RWPE2 (cell line): ENCODE data around the gene ST7L.

ENCODE experiments used
- ATAC-seq: fragments of 200-7000 bp; cut with Tn5 transposase; 3 replicates; pipeline ENCODE4 v1.9.1; 2021; ENCODE audit warnings: low read depth
- DNase-seq: peaks from one replicate; pipeline ENCODE4 v3.0.0-alpha.2; 2020; ENCODE audit warnings: low spot score
- H3K27ac ChIP-seq: fragments of 450-650 bp; 2 replicates; pipeline ENCODE4 v1.5.1; 2017; ENCODE audit warnings: mild to moderate bottlenecking; ENCODE audit not compliant: poor library complexity, severe bottlenecking
- H3K27me3 ChIP-seq: fragments of 250-450 bp; sonication (Bioruptor Pico); 2 replicates; pipeline ENCODE4 v1.5.1; 2021; ENCODE audit warnings: mild to moderate bottlenecking, moderate library complexity; ENCODE audit not compliant: insufficient read depth, poor library complexity, severe bottlenecking
- H3K36me3 ChIP-seq: fragments of 250-450 bp; sonication (Bioruptor Pico); 2 replicates; pipeline ENCODE4 v1.5.1; 2020; ENCODE audit warnings: low read depth, mild to moderate bottlenecking, moderate library complexity
- H3K4me1 ChIP-seq: fragments of 250-450 bp; sonication (Bioruptor Pico); 2 replicates; pipeline ENCODE4 v1.5.1; 2021; ENCODE audit warnings: mild to moderate bottlenecking, moderate library complexity; ENCODE audit not compliant: insufficient read depth, poor library complexity, severe bottlenecking
- H3K4me3 ChIP-seq: fragments of 250-450 bp; sonication (Bioruptor Pico); 2 replicates; pipeline ENCODE4 v1.5.1; 2021; ENCODE audit warnings: mild to moderate bottlenecking, moderate library complexity; ENCODE audit not compliant: severe bottlenecking
- H3K9me3 ChIP-seq: fragments of 250-450 bp; sonication (Bioruptor Pico); 2 replicates; pipeline ENCODE4 v1.5.1; 2021; ENCODE audit warnings: mild to moderate bottlenecking, moderate library complexity; ENCODE audit not compliant: severe bottlenecking
- TF ChIP-seq, protein P1 (sequence below): fragments of 450-650 bp; IDR thresholded peaks from one replicate; pipeline ENCODE4 v1.5.1; 2017; ENCODE audit warnings: mild to moderate bottlenecking, moderate library complexity; ENCODE audit not compliant: poor library complexity, severe bottlenecking

Gene ST7L

DNA sequence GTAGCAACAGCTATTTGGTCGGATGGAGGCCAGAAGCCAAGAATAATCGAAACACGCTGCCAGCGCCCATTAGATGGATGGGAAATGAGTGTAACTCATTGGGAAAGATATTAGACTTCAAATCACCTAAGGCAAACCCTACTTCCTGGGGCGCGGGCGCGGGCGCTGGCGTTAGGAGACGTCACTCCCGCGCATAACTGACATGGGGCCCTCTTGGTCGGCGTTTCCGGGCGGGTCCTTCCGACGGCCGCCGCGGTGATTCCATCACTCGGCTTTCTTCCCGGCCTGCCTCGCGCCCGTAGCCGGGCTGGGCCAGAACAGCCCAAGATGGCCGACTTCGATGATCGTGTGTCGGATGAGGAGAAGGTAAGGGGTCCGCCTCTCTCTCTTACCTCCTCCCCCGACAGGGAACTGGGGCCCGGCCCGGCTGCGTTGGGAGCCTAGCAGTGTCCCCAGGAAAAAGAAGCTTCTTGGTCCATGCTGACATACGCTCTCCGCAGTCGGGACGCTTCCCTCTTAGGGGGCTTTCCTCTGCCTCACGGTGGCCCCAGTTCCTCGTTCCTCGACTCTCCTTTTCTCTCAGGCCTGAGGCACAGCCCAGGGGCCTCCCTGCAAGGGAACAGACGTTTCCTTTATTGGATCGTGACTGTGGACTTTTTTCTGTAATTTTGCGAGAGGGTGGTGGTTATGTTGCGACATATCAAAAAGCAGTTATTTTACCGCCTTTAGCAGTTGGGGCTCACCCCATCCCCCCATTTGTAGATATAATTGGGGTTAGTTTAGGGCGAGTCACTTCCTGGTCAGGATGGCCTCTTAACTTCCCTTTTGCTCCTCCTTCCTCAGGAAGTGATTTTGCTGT, 806 bp upstream of the ST7L start, which contains the start of gene CAPZA1:
Gene CAPZA1, plus strand, starts transcription at position 315 of the 859 bp plus-strand sequence. Its CDS starts 13 bp downstream, at position 328.
- peaks cover 46% of the 10 kb centered on the region for H3K36me3 ChIP-seq
- peaks cover 18% of the 10 kb centered on the region for H3K4me1 ChIP-seq
- no peaks in the 10 kb centered on the region for H3K9me3 ChIP-seq
- TF ChIP-seq, protein P1, sequence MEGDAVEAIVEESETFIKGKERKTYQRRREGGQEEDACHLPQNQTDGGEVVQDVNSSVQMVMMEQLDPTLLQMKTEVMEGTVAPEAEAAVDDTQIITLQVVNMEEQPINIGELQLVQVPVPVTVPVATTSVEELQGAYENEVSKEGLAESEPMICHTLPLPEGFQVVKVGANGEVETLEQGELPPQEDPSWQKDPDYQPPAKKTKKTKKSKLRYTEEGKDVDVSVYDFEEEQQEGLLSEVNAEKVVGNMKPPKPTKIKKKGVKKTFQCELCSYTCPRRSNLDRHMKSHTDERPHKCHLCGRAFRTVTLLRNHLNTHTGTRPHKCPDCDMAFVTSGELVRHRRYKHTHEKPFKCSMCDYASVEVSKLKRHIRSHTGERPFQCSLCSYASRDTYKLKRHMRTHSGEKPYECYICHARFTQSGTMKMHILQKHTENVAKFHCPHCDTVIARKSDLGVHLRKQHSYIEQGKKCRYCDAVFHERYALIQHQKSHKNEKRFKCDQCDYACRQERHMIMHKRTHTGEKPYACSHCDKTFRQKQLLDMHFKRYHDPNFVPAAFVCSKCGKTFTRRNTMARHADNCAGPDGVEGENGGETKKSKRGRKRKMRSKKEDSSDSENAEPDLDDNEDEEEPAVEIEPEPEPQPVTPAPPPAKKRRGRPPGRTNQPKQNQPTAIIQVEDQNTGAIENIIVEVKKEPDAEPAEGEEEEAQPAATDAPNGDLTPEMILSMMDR: no peak
- H3K4me3 ChIP-seq: peak within 1 kb of the TSS; percentile 93
- H3K27me3 ChIP-seq: no peaks in the 10 kb centered on the region
- DNase-seq (peak; percentile 91), ATAC-seq (peak; percentile 94)
- peak within 1 kb of the TSS; percentile 90 for H3K27ac ChIP-seq

DNA sequence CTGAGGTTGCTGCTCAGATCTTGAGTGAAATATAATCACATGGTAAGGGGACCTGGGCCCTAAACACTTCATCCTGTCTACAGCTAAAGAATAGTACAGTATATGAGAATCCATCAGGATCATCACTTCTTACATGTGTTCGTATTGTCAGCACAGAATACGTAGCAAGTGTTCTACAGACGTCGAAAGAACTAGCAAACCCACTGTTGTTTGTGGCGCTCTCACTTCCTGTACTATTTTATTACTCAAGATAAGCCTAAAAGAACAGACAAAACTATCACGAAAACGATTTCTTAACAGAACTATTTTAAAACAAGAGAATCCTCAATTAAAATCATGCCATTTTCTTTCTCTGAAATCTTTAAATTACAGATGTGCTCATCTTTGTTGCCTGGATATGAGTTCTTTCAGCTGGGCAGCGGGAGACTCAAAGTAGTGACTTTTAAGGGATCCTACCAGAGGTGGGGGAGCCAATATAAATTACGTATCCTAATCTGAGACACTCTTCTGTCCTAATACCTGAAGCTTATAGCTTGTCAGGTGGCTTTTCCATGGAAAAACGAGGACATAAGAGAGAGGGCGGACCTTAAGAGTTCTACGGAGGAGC, 724 bp downstream of the ST7L start:
- Histone ChIP-seq H3K4me3 (peak overlapping the region; percentile 93), H3K27me3 (no peaks in the 10 kb centered on the region), H3K27ac (peak overlapping the region; percentile 90), H3K9me3 (no peaks in the 10 kb centered on the region), H3K4me1 (peaks cover 18% of the 10 kb centered on the region), H3K36me3 (peaks cover 59% of the 10 kb centered on the region)
- TF ChIP-seq, protein P1: no peak
- ATAC-seq (peak; percentile 6; the same call in 1 of the 3 replicates), DNase-seq (no peak)

- no peaks in the 10 kb centered on the region for H3K9me3 ChIP-seq
- no peak for ATAC-seq
- TF ChIP-seq, protein P1: peak; percentile 76
- DNase-seq: no peak
- no peak overlapping the region for H3K4me3 ChIP-seq
- peaks cover 74% of the 10 kb centered on the region for H3K36me3 ChIP-seq
- H3K27ac ChIP-seq: no peak overlapping the region
- no peaks in the 10 kb centered on the region for H3K27me3 ChIP-seq
- H3K4me1 ChIP-seq: peaks cover 3% of the 10 kb centered on the region
Measured at GRCh38 chr1:112614460-112615065, 4.4 kb downstream of the ST7L start.

DNA sequence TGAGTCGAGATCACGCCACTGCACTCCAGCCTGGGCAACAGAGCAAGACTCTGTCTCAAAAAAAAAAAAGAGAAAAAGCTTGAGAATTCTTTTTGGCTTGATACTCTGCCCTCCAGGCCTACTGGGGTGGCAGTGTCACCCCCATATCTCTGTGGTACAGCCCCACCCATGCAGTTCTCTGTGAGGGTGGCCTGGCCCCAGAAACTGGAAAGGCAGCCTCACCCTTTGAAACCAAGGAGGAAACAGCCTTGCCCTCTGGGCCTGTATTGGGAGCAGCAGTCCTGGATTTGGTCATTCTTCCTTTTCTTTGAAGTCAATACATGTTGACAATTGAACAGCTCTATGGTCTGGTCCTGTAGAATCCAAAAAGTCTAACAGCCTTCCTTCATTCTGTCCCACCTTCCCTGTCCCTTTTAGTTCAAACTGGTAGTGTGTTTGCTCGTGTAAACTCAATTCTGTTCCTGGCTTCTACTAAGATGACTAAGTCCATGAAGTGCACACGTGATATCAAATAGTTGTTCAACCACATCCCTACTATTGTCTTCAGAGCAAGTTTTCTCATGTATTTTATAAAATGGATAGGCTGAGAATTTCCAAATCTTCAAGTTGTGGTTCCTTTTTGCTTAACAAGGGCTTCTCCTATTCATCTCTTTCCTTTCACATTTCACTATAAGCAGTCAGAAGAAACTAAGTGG, 13.2 kb downstream of the ST7L start:
- H3K27me3 ChIP-seq: no peaks in the 10 kb centered on the region
- no peak overlapping the region for H3K4me3 ChIP-seq
- H3K27ac ChIP-seq: peak overlapping the region; percentile 73
- H3K9me3 ChIP-seq: no peaks in the 10 kb centered on the region
- TF ChIP-seq, protein P1: no peak
- DNase-seq (no peak), ATAC-seq (peak; percentile 91)
- peaks cover 62% of the 10 kb centered on the region for H3K36me3 ChIP-seq
- peaks cover 13% of the 10 kb centered on the region for H3K4me1 ChIP-seq
